HG03196 (cell line): ENCODE results near the gene PPCDC.

Experiments used
- ATAC-seq: cut with Tn5 transposase; IDR thresholded peaks from one replicate; pipeline ENCODE4 v1.9.1; 2021; ENCODE audit not compliant: unreplicated experiment

PPCDC gene

DNA sequence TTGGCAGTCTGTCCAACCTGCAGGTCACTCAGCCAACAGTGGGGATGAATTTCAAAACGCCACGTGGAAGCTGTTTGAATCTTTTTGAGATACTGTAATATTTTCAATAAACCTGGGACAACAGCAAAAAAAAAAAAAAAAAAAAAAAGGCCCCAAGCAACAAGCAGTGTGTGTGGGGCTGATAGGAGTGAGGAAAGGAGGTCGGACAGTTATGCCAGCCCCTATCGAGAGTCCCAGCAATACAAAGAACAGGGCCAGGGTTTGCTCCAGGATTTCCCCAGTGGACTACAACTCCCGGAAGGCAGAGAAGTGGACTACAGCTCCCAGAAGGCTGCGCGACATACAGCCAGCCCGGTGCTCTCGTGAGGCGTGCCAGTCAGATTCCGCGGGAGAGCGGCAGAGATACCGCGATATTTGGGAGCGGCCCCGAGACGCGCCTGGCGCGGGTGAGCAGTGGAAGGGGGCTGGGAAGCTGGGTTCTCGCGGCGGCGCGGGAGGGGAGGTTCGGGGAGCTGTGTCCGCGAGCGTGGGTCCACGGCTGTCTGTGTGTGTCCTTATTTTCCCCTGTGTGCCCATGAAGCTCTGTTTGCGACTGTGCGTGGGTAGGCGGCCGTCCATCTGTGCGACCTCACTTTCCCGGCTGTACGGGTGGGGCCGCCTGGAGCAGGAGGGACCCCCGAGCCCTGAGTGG, at the start of gene PPCDC:
PPCDC (plus strand) TSS at position 410 of the 691 bp plus-strand sequence. CDS start 4,729 bp downstream, outside the sequence.
- ATAC-seq: peak; percentile 90

DNA sequence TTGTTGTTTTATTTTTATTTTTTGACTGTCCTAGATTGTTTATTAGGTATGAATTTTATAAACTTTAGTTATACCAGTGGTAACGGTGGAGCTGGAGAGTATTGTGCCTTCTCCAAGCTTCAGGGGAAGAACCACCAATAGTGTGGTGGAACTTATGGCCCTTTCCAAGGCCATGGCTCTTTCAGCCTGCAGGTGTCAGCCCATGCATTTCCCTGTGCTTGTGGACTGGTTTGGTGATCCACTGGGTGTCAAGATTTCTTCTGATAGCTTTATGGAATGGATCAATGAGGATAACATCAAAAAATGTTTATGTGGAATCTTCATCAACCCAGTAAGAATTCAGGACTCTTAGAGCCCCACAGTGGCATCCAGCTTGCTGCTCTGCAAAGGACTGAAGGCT, 47.2 kb upstream of the PPCDC start:
- no peak for ATAC-seq

- ATAC-seq: no peak
These were observed 45.8 kb upstream of the PPCDC start for GRCh38 chr15:74977599-74977998.

GRCh38 chr15:74978077-74978476, 45.3 kb upstream of the PPCDC start:
- ATAC-seq: no peak

DNA sequence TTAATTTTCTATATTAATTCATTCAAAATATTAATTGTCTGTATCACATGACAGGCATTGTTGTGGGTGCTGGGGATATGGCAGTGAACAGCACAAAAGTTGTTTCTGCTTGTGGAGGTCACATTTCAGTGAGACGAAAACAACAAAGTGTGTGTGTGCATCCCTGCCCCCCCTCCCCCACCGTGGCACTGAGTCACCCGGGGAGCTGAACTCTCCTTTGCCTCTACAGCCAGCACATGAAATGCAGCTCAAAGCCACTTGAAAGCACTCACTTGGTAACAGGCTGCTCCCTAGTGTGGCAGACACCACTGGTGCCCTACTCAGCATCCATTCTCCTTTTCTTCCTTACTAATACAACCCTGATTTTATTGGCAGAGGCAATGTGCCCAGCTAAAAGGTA, 44.9 kb upstream of the PPCDC start:
- no peak for ATAC-seq

GRCh38 chr15:74982183-74982582, 41.2 kb upstream of the PPCDC start:
- ATAC-seq: no peak

- ATAC-seq: peak; percentile 84
These were observed 39.6 kb upstream of the PPCDC start for GRCh38 chr15:74983725-74984231.

- no peak for ATAC-seq
These were observed 35.2 kb upstream of the PPCDC start for GRCh38 chr15:74988007-74988800.

- ATAC-seq: no peak
These were observed 33.9 kb upstream of the PPCDC start for GRCh38 chr15:74989527-74989926.

DNA sequence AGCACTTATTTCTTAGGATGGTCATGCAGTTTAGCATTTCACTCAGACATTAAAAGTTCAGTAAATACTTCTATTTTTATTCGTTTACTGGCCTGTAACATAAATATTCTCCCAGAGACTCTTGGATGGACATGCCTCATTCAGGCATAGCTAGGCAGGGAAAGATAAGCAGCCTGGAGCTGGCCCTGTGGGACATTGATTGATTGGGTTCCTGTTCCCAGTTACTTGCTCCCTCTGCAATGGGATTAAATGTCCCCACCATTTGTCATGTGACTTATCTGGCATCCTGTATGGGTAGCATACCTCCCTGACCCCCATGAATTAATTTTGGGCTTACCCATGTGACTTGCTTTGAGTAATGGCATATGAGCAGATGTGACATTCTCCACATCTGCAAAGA, 30.8 kb upstream of the PPCDC start:
- no peak for ATAC-seq

DNA sequence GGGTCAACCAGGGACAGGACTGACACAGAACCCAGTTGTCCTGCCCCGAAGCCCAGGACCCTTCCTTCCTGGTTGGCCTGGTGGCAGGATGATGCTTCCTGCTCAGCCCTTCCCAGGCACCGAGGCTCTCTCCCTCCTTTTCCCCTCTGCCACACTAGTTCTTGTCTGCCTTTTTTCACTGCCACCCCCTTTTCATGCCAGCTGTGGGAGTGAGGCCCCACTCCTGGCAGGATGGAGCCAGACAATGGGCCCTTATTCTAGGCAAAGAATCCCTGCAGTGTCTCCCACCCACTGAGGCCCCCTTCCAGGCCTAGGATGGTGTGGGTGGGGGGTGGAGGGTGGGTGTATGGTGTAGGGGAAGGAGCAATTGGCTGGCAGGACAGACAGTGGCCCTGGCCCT, 29.2 kb upstream of the PPCDC start:
- ATAC-seq: no peak

DNA sequence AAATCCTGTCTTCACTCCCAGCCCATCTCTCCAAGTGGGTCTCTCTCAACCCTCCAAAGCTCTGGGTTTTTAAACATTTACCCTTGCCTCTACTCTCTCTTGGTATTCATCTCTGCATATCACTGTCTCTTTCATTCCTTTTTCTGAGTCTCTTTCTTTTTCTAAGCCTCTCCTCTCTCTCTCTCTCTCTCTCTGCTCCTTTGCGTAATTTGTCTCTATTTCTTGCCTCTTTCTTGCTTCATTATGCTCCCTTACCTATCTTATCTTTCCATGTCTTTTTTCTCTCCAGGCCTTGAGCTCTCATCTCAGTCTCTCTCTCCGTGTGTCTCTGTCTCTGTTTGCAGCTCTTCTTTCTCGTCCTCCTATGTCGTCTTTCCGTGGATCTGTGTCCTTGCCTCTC, 28.7 kb upstream of the PPCDC start:
- ATAC-seq: no peak

DNA sequence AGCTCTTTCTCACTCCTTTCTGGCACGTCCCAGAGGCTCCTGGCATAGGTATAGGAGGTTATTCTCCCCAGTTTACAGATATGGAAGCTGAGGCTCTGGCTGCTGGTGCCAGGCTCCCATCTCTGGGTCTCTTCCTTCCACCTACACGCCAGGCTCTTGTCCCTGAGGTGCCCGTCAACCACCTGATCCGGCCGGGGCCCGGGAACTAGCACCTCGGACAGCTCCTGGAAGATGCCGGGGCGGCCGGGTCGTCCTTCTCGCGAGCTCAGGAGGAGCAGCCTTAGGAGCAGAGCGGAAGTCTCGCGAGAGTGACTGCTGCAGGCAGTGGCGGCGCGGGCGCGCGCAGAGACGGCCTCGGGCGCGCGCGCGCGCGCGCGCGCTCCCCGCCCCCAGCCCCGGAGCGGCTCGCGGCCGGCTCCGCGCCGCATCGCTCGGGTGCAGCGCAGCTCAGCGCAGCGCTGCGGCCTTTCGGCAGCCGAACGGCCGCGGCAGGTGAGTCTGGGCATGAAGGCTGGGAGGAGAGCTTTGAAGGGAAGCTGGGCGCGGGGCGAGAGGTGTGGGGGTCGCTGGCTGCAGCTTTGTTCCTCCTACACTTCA, 28.1 kb upstream of the PPCDC start, which contains the start of gene SCAMP5:
SCAMP5 (plus strand) TSS at position 382 of the 597 bp plus-strand sequence. CDS start 16,277 bp downstream, outside the sequence.
- peak; percentile 74 for ATAC-seq

GRCh38 chr15:74995779-74996765, 27.3 kb upstream of the PPCDC start:
- ATAC-seq: no peak

DNA sequence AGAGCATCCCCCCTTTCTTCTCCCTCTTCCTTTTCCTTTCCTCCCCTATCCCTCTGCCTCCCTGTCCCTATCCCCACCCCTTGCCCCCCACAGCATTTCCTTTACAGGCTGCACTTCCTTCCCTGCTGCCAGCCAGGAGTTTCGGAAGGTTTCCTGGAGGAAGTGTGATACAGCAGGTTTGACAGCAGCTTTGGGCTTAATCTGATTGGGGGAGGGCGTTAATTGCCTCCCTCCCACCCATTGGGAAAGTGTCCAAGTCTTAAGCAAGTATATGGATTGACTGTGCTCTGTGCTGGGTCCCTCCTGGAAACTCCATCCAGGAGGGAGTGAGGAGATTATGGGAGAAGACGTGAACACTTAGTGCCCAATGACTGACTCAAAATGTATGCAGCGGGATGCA, 26.2 kb upstream of the PPCDC start:
- no peak for ATAC-seq

DNA sequence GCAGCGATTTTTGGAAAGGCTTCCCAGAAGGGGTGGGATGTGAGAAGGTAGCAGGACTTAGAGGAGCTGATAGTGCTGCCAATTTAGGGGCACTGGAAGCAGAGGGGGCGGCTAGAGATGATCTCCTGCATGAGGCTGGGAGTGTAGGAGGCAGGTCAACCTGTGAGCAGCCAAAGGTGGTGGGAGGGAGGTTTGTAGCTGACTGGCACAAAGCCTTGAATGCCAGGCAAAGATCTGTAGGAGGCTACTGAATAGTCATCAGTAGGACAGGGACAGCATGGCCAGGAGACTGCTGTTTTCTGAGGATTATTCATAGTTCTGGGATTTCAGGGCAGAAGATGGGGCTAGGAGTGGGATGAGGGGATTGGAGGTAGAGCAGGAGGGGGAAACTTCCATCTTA, 25.8 kb upstream of the PPCDC start:
- no peak for ATAC-seq

DNA sequence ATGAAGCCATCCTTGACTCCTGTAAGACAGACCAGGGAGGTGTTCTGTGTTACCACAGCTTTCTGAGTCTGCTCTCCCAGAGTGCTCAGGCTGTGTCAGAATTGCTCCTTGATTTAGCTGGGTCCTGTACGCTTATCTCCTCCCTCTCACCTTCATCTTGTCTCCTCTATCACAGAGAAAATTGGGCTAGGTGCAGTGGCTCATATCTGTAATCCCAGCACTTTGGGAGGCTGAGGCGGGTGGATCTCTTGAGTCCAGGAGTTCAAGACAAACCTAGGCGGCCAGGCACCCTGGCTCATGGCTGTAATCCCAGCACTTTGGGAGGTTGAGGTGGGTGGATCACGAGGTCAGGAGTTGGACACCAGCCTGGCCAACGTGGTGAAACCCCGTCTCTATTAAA, 22.1 kb upstream of the PPCDC start:
- no peak for ATAC-seq

- no peak for ATAC-seq
These were observed 21.0 kb upstream of the PPCDC start for GRCh38 chr15:75002398-75002797.

GRCh38 chr15:75007216-75007615, 16.2 kb upstream of the PPCDC start:
- no peak for ATAC-seq

- ATAC-seq: peak; percentile 36
These were observed 15.2 kb upstream of the PPCDC start for GRCh38 chr15:75008221-75008625.
